ENCODE measurements around the gene PPM1A. TPM values are rescaled to one million over a fixed set of nuclear protein-coding genes. Genes with fewer than 3 reads are reported as not detected.

Gene PPM1A
- total RNA-seq, 1 donor from 2014 or later: 38.0 TPM

- Mint-ChIP-seq H3K4me1 (ENCODE audit: unreplicated experiment) (no peaks in the 10 kb centered on the region), H3K4me3 (ENCODE audit: unreplicated experiment) (no peak overlapping the region), H3K27ac (ENCODE audit: unreplicated experiment) (no peak overlapping the region), H3K9me3 (ENCODE audit: unreplicated experiment) (no peaks in the 10 kb centered on the region), H3K27me3 (ENCODE audit: unreplicated experiment) (no peaks in the 10 kb centered on the region), H3K36me3 (ENCODE audit: low read depth, unreplicated experiment) (no peaks in the 10 kb centered on the region)
- no peak for TF ChIP-seq CTCF (IDR thresholded peaks at IDR 0.05; ENCODE audit: unreplicated experiment)
- DNase-seq (ENCODE audit: low spot score): no peak
These were observed 16.8 kb upstream of the PPM1A start for GRCh38 chr14:60232185-60232584.

- TF ChIP-seq CTCF (IDR thresholded peaks at IDR 0.05; ENCODE audit: unreplicated experiment): no peak
- Mint-ChIP-seq H3K27ac (ENCODE audit: unreplicated experiment) (no peak overlapping the region), H3K4me3 (ENCODE audit: unreplicated experiment) (no peak overlapping the region), H3K36me3 (ENCODE audit: low read depth, unreplicated experiment) (no peaks in the 10 kb centered on the region), H3K4me1 (ENCODE audit: unreplicated experiment) (no peaks in the 10 kb centered on the region), H3K27me3 (ENCODE audit: unreplicated experiment) (no peaks in the 10 kb centered on the region), H3K9me3 (ENCODE audit: unreplicated experiment) (no peaks in the 10 kb centered on the region)
- DNase-seq (ENCODE audit: low spot score): no peak
These were observed 15.8 kb upstream of the PPM1A start for GRCh38 chr14:60233251-60233650.

- DNase-seq (ENCODE audit: low spot score): no peak
- Mint-ChIP-seq H3K27ac (ENCODE audit: unreplicated experiment) (no peak overlapping the region), H3K9me3 (ENCODE audit: unreplicated experiment) (no peaks in the 10 kb centered on the region), H3K36me3 (ENCODE audit: low read depth, unreplicated experiment) (no peaks in the 10 kb centered on the region), H3K4me1 (ENCODE audit: unreplicated experiment) (peaks cover under 1% of the 10 kb centered on the region), H3K27me3 (ENCODE audit: unreplicated experiment) (no peaks in the 10 kb centered on the region), H3K4me3 (ENCODE audit: unreplicated experiment) (no peak overlapping the region)
- TF ChIP-seq CTCF (IDR thresholded peaks at IDR 0.05; ENCODE audit: unreplicated experiment): no peak
These were observed 15.1 kb upstream of the PPM1A start for GRCh38 chr14:60233891-60234290.

- Mint-ChIP-seq H3K4me3 (ENCODE audit: unreplicated experiment) (no peak overlapping the region), H3K4me1 (ENCODE audit: unreplicated experiment) (peaks cover 2% of the 10 kb centered on the region), H3K36me3 (ENCODE audit: low read depth, unreplicated experiment) (no peaks in the 10 kb centered on the region), H3K27me3 (ENCODE audit: unreplicated experiment) (no peaks in the 10 kb centered on the region), H3K27ac (ENCODE audit: unreplicated experiment) (no peak overlapping the region), H3K9me3 (ENCODE audit: unreplicated experiment) (no peaks in the 10 kb centered on the region)
- no peak for TF ChIP-seq CTCF (IDR thresholded peaks at IDR 0.05; ENCODE audit: unreplicated experiment)
- DNase-seq (ENCODE audit: low spot score): no peak
These were observed 13.6 kb upstream of the PPM1A start for GRCh38 chr14:60235440-60235839.

- Mint-ChIP-seq H3K4me1 (ENCODE audit: unreplicated experiment) (peaks cover 12% of the 10 kb centered on the region), H3K9me3 (ENCODE audit: unreplicated experiment) (no peaks in the 10 kb centered on the region), H3K27me3 (ENCODE audit: unreplicated experiment) (no peaks in the 10 kb centered on the region), H3K36me3 (ENCODE audit: low read depth, unreplicated experiment) (no peaks in the 10 kb centered on the region), H3K4me3 (ENCODE audit: unreplicated experiment) (no peak overlapping the region), H3K27ac (ENCODE audit: unreplicated experiment) (no peak overlapping the region)
- no peak for TF ChIP-seq CTCF (IDR thresholded peaks at IDR 0.05; ENCODE audit: unreplicated experiment)
- no peak for DNase-seq (ENCODE audit: low spot score)
These were observed 10.1 kb upstream of the PPM1A start for GRCh38 chr14:60238955-60239354.
